Testis (tissue), 3 donors: ENCODE measurements around the gene PMEPA1. TPM values are rescaled to one million over a fixed set of nuclear protein-coding genes. Genes with fewer than 3 reads are reported as not detected.
A peak's percentile ranks its signal among the peaks of the same experiment; 100 is the strongest.

Experiments used
- DNase-seq: peaks from one replicate; pipeline ENCODE4 v3.0.0-alpha.2; 2019
- H3K27ac ChIP-seq, 2 donors: fragments of 200-600 bp; sonication (generic); one replicate each; pipeline ENCODE4 v1.5.1; 2019
- H3K27me3 ChIP-seq: fragments of 200-600 bp; sonication (generic); one replicate; pipeline ENCODE4 v1.5.1; 2019
- H3K36me3 ChIP-seq: fragments of 200-600 bp; sonication (generic); one replicate; pipeline ENCODE4 v1.5.1; 2017; ENCODE audit warnings: low read depth; ENCODE audit errors: missing control alignments
- H3K4me1 ChIP-seq: fragments of 200-600 bp; sonication (generic); one replicate; pipeline ENCODE4 v1.5.1; 2019
- H3K4me3 ChIP-seq, 2 donors: fragments of 200-600 bp; sonication (generic); one replicate each; pipeline ENCODE4 v1.5.1; 2017 to 2019
- H3K9me3 ChIP-seq: fragments of 200-600 bp; sonication (generic); one replicate; pipeline ENCODE4 v1.5.1; 2017
- CTCF ChIP-seq, 3 experiments: fragments of 450-650 bp in 2 of 3; fragments of 200-600 bp in 1 of 3; sonication (generic) in 1 of 3; IDR thresholded peaks; one replicate each; pipeline ENCODE4 v1.5.1; 2016 to 2019; ENCODE audit warnings: antibody characterized with exemption in 3 of 3, mild to moderate bottlenecking in 2 of 3, moderate library complexity in 1 of 3
- POLR2A ChIP-seq: fragments of 450-650 bp; IDR thresholded peaks from one replicate; pipeline ENCODE4 v1.6.1; 2017; ENCODE audit warnings: antibody characterized with exemption, mild to moderate bottlenecking, moderate library complexity
- WGBS, 2 donors: methylation state at CpG; one replicate each; pipeline ENCODE4 v1.1.5; 2018; 5-methylcytosine and 5-hydroxymethylcytosine counted together
- intact Hi-C: fragments of 100-400 bp; cut with DNase I; formaldehyde crosslinking; loops from one replicate; pipeline ENCODE4 v1.15.1; 2023; ENCODE audit warnings: low total_unique reads
- polyA plus RNA-seq: library from polyadenylated mRNA; stranded (reverse); fragments of 350-450 nt; fragmentation: Illumina TruSeq; extraction: RNeasy Lipid Tissue Mini Kit (QIAGEN cat#74804); gene quantifications from one replicate; pipeline ENCODE4 v1.2.3, GENCODE V29; 2014; ENCODE audit warnings: low read depth, low replicate concordance; ENCODE audit not compliant: insufficient read depth
- total RNA-seq, 2 donors: library from RNA; depleted of rRNA; stranded (reverse); fragments of >200 nt; gene quantifications; one replicate each; pipeline ENCODE4 v1.2.3, GENCODE V29; 2016

PMEPA1 gene
- total and polyA plus RNA-seq, 3 donors from 2014 or later = 8.1 to 16.8 (median 12.1) TPM

DNA sequence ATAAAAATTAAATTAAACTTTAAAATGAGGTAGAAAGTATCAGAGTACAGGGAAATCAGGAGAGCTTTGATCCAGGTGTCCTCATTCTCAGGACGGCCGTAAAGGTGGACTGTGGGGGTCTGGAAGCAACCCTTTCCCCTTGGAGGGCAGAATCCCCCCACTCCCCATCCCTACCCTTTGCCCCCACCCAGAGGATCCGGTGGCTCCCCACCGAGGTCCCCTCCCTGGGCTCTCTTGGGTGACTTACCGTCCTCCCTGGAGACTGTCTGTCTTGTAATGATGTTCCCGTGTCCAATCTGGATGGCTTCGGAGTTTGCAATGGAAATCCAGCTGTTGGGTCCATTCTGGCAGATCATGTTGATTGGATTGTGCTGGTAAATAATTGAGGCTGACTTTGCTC, 96.9 kb downstream of the PMEPA1 start:
- Histone ChIP-seq H3K4me3 (no peak overlapping the region), H3K36me3 (no peaks in the 10 kb centered on the region), H3K27ac (no peak overlapping the region), H3K9me3 (no peaks in the 10 kb centered on the region), H3K27me3 (no peaks in the 10 kb centered on the region), H3K4me1 (no peaks in the 10 kb centered on the region)
- TF ChIP-seq POLR2A (no peak), CTCF (IDR thresholded peaks at IDR 0.05) (no peak)
- intact Hi-C loops = no loop called here
- no peak for DNase-seq
- 89 to 93% methylated on average over 7 of the region's 7 CpGs for WGBS, 2 donors

DNA sequence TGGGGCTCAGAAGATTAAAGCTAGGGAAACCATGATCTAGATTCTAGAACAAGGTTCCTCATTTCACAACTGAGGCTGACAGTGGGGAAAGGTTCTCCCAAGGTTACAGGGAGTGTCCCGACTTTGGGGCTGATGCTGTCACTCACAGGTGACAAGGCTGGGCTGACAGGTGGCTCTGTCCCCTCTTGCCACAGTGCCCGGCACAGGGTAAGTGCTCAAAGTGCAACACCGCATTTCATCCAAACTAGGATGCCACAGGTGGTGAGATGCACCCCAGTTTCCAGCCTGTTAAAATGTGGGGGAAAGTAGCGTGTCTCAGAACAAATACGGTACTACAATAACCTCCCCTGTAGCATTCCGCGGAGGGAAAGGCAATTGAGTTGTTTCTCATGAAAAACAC, 97.4 kb downstream of the PMEPA1 start:
- Histone ChIP-seq H3K36me3 (no peaks in the 10 kb centered on the region), H3K4me3 (no peak overlapping the region), H3K9me3 (no peaks in the 10 kb centered on the region), H3K27ac (no peak overlapping the region), H3K27me3 (no peaks in the 10 kb centered on the region), H3K4me1 (no peaks in the 10 kb centered on the region)
- 89% methylated on average over 7 of the region's 7 CpGs for WGBS, 2 donors
- intact Hi-C loops = no loop called here
- DNase-seq = no peak
- TF ChIP-seq POLR2A (no peak), CTCF (IDR thresholded peaks at IDR 0.05) (no peak)

- Histone ChIP-seq H3K9me3 (no peaks in the 10 kb centered on the region), H3K27ac (no peak overlapping the region), H3K27me3 (no peaks in the 10 kb centered on the region), H3K4me3 (no peak overlapping the region), H3K36me3 (no peaks in the 10 kb centered on the region), H3K4me1 (no peaks in the 10 kb centered on the region)
- WGBS, 2 donors = 64 to 79% methylated on average over 10 to 18 of the region's 18 CpGs
- TF ChIP-seq POLR2A = no peak
- no peak for TF ChIP-seq CTCF (IDR thresholded peaks at IDR 0.05)
- peak; percentile 43 for DNase-seq
- intact Hi-C loops = no loop called here
These were observed 98.1 kb downstream of the PMEPA1 start for GRCh38 chr20:57611586-57612311.

DNA sequence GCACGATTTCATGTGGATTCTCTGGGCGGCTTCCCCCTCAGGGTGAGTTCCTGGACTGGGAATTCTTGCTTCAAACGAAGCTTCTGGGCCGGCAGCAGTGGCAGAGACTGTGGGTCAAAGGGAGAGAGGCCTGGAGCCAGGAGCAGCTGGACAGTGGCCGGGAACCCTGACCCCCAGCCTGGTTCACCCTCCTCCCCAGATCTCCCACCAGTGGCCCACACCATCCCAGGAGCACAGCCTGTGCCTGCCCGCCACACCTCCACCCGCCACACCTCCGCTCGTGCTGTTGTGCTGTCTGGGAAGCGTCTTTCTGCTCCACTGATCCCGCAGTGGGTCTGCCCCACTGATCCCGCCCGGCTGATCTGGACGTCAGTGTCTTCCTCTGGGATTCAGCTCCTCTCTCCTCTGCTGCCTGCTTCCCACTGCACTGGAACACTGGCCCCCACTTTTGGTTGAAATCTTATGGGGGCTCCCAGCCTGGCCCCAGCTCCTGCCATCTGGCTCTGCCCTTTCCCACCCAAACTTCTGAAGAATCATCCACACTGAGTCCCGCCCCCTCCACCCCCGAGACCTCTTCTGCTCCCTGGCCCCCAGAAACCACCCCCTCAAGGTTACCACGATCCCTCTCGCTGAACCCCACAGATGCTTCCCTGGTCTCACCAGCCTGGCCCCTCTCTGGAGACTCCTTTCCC, 99.4 kb downstream of the PMEPA1 start:
- no peak for DNase-seq
- no peaks in the 10 kb centered on the region for H3K36me3 ChIP-seq
- intact Hi-C loops = no loop called here
- no peaks in the 10 kb centered on the region for H3K4me1 ChIP-seq
- no peaks in the 10 kb centered on the region for H3K9me3 ChIP-seq
- WGBS, 2 donors = 46 to 62% methylated on average over 11 to 18 of the region's 18 CpGs
- no peaks in the 10 kb centered on the region for H3K27me3 ChIP-seq
- no peak for TF ChIP-seq POLR2A
- no peak for TF ChIP-seq CTCF (IDR thresholded peaks at IDR 0.05)
- no peak overlapping the region for H3K4me3 ChIP-seq
- no peak overlapping the region for H3K27ac ChIP-seq

DNA sequence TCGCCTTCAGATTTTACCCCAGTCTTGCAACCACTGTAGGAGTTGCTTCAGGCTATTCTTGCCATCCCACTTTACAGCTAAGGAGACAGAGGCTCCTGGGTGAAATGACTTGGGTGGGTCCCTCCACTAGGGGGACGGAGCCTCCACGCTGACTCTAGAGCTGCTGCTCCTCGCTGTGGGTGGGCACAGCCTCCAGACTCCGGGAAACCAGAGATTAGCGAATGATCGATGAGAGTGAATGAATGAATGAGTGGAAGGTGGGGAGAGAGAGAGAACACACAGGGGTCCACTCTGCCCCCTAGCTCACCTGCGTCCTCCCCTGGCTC, 100.0 kb downstream of the PMEPA1 start:
- Histone ChIP-seq H3K27me3 (no peaks in the 10 kb centered on the region), H3K27ac (no peak overlapping the region), H3K9me3 (no peaks in the 10 kb centered on the region), H3K4me3 (no peak overlapping the region), H3K4me1 (no peaks in the 10 kb centered on the region), H3K36me3 (no peaks in the 10 kb centered on the region)
- no peak for DNase-seq
- WGBS, 2 donors = 77 to 93% methylated on average over 6 to 8 of the region's 8 CpGs
- intact Hi-C loops = no loop called here
- no peak for TF ChIP-seq POLR2A
- TF ChIP-seq CTCF (IDR thresholded peaks at IDR 0.05) = no peak
